Measurements from ENCODE around the gene CYTH1. TPM values are rescaled to one million over a fixed set of nuclear protein-coding genes. Genes with fewer than 3 reads are reported as not detected.

CYTH1 gene
- polyA plus RNA-seq, 1 of the 3 experiments (the other 2 are of a cell fraction) = 23.8 TPM

DNA sequence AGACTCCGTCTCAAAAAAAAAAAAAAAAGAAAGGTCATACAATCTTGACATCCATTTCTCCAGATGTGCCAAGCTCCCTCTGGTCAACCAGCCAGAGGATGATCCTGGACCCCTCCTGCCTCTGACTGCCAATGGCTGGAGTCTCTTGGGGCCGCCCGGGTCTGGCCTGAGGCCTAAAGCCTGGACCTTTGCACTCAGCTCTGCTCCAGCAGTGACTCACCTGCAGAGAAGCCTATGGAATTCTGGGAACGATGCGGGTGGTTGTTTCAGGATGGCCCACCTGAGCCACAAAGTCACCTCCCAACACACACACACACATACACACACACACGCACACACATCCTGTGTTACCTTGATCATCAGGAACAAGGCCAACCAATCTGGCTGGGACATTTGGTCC, 140.8 kb downstream of the CYTH1 start:
- Histone ChIP-seq H3K79me2 (ENCODE audit: insufficient read depth) (no peaks in the 10 kb centered on the region), H3K9me2 (no peaks in the 10 kb centered on the region), H3K9me3 (no peaks in the 10 kb centered on the region), H3K27me3 (ENCODE audit: insufficient read depth) (peaks cover 6% of the 10 kb centered on the region; the same call in 1 of the 2 replicates), H3K27ac (ENCODE audit: low read depth in 2 of 2, low read length in 1 of 2) (no peak overlapping the region), H2AFZ (ENCODE audit: low read depth) (no peak overlapping the region), H3K4me2 (no peak overlapping the region), H3K4me1 (ENCODE audit: control insufficient read depth in 1 of 2, insufficient read depth in 2 of 2, low read depth in 1 of 2, low read length in 1 of 2) (no peaks in the 10 kb centered on the region), H4K20me1 (ENCODE audit: insufficient read depth) (no peaks in the 10 kb centered on the region), H3K36me3 (replicated peaks in 1 of 2; ENCODE audit: control insufficient read depth in 1 of 2, insufficient read depth in 2 of 2, low read length in 1 of 2) (no peaks in the 10 kb centered on the region), H3K9ac (no peak overlapping the region), H3F3A (replicated peaks; ENCODE audit: insufficient read depth) (no peaks in the 10 kb centered on the region), H3K4me3 (ENCODE audit: low read depth in 2 of 2, low read length in 1 of 2) (no peak overlapping the region)
- POLR2A ChIA-PET = no interaction called here
- no peak for TF ChIP-seq ELF1 (IDR thresholded peaks at IDR 0.05)
- no peak for TF ChIP-seq PBX3 (IDR thresholded peaks at IDR 0.05)
- TF ChIP-seq GATA2 (CRISPR knock-in tag; IDR thresholded peaks at IDR 0.05) = no peak
- no peak for TF ChIP-seq IRF3 (IDR thresholded peaks at IDR 0.05; ENCODE audit: low read depth, low read length)
- TF ChIP-seq, protein P1, sequence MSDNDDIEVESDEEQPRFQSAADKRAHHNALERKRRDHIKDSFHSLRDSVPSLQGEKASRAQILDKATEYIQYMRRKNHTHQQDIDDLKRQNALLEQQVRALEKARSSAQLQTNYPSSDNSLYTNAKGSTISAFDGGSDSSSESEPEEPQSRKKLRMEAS (IDR thresholded peaks at IDR 0.05; ENCODE audit: low read depth) = no peak
- no peak for TF ChIP-seq SIN3A (IDR thresholded peaks at IDR 0.05; ENCODE audit: borderline replicate concordance, low read depth, low read length)
- TF ChIP-seq MXI1 (IDR thresholded peaks at IDR 0.05; ENCODE audit: low read depth, low read length) = no peak
- TF ChIP-seq TCF12 (IDR thresholded peaks at IDR 0.05) = no peak
- no peak for TF ChIP-seq TAF1 (IDR thresholded peaks at IDR 0.05; ENCODE audit: borderline replicate concordance, low read depth, low read length)
- no peak for TF ChIP-seq GABPA (IDR thresholded peaks at IDR 0.05; ENCODE audit: low read depth)
- TF ChIP-seq POLR2AphosphoS5 (IDR thresholded peaks at IDR 0.05; ENCODE audit: low read depth, low read length) = no peak
- no peak for TF ChIP-seq YY1 (IDR thresholded peaks at IDR 0.05; ENCODE audit: low read depth)
- no peak for TF ChIP-seq RXRA (IDR thresholded peaks at IDR 0.05; ENCODE audit: borderline replicate concordance, low read depth)
- TF ChIP-seq CTCF (IDR thresholded peaks at IDR 0.05) = no peak
- TF ChIP-seq EZH2phosphoT487 (IDR thresholded peaks at IDR 0.05; ENCODE audit: borderline replicate concordance, low read depth) = no peak
- TF ChIP-seq TEAD4 (IDR thresholded peaks at IDR 0.05; ENCODE audit: borderline replicate concordance, insufficient read depth) = no peak
- 91% methylated on average over 2 of the region's 6 CpGs for WGBS (ENCODE audit: low lambda C conversion rate)
- DNase-seq = peak; percentile 23
- CTCF ChIA-PET = interaction anchor here (0.6 to 0.9 kb wide), 2 partner anchors 17 to 144 kb away, joined by 3 to 4 read pairs; no protein-coding TSS in a partner anchor
